HCT116 (cell line): ENCODE measurements around the gene RNASE9. TPM values are rescaled to one million over a fixed set of nuclear protein-coding genes. Genes with fewer than 3 reads are reported as not detected.

Experiments
- ATAC-seq: fragments of 200-7000 bp; cut with Tn5 transposase; 2 replicates; pipeline ENCODE4 v1.9.1; 2020; ENCODE audit warnings: mild to moderate bottlenecking, moderate library complexity
- BruUV-seq: library from RNA; stranded (reverse); fragments of 400-500 nt; replicated peaks from 2 replicates; lab custom pipeline; 2021; lab: Mats Ljungman, UMichigan
- CTCF ChIA-PET: fragments of 300-600 bp; sonication (Branson Sonifier 250); formaldehyde crosslinking; loops from one replicate; lab custom pipeline; 2021; ENCODE audit warnings: antibody characterized with exemption; lab: Charles Lee
- POLR2A ChIA-PET: fragments of 300-600, 350-600 bp; sonication (Branson Sonifier 250); formaldehyde crosslinking; loops from one replicate; lab custom pipeline; 2021; ENCODE audit warnings: antibody characterized with exemption; lab: Charles Lee
- RAD21 ChIA-PET, 2 experiments: fragments of 300-600 bp; sonication (Branson Sonifier 250); formaldehyde crosslinking; loops; one replicate each; lab custom pipeline; 2023; ENCODE audit warnings: low total read pairs in 2 of 2; ENCODE audit not compliant: uncharacterized antibody in 2 of 2, unreplicated experiment in 2 of 2, low non-redundant PET in 1 of 2; lab: Charles Lee
- DNase-seq: peaks from one replicate; pipeline ENCODE4 v3.0.0-alpha.2; 2010; ENCODE audit warnings: low read depth, low spot score
- H2AFZ ChIP-seq: fragments of 200-600 bp; shearing (Covaris generic), sonication (generic); 2 replicates; pipeline ENCODE4 v1.6.1; 2017; ENCODE audit warnings: low read depth, mixed run types, mixed read lengths, antibody characterized with exemption, low read length; ENCODE audit not compliant: poor library complexity, severe bottlenecking
- H3K27ac ChIP-seq: 2 replicates; pipeline ENCODE4 v1.5.1; 2012; ENCODE audit warnings: low read depth, low read length
- H3K27me3 ChIP-seq: fragments of 200-600 bp; sonication (generic); 2 replicates; pipeline ENCODE4 v1.6.1; 2016; ENCODE audit warnings: mixed run types, low read length, mixed read lengths; ENCODE audit not compliant: insufficient read depth
- H3K36me3 ChIP-seq, 2 experiments: fragments of 200-500 bp in 1 of 2; fragments of 200-600 bp in 1 of 2; sonication (Bioruptor generic) in 1 of 2; sonication (generic) in 1 of 2; 2 replicates each; pipeline versions ENCODE4 v1.5.1 to v1.6.1; 2014 to 2016; ENCODE audit warnings: low read length in 2 of 2, inconsistent platforms in 1 of 2, mixed read lengths in 1 of 2, mixed run types in 1 of 2; ENCODE audit not compliant: insufficient read depth in 2 of 2, control insufficient read depth in 1 of 2
- H3K4me1 ChIP-seq, 2 experiments: fragments of 200-600 bp in 1 of 2; sonication (generic) in 1 of 2; 2 replicates each; pipeline versions ENCODE4 v1.5.1 to v1.6.1; 2012 to 2017; ENCODE audit warnings: low read length in 2 of 2, inconsistent platforms in 1 of 2, mild to moderate bottlenecking in 1 of 2, mixed read lengths in 1 of 2, mixed run types in 1 of 2, moderate library complexity in 1 of 2; ENCODE audit not compliant: insufficient read depth in 2 of 2, control insufficient read depth in 1 of 2
- H3K4me2 ChIP-seq: fragments of 200-600 bp; sonication (generic); 2 replicates; pipeline ENCODE4 v1.6.1; 2017; ENCODE audit warnings: mixed run types, low read length, mixed read lengths
- H3K4me3 ChIP-seq, 2 experiments: fragments of 200-600 bp in 1 of 2; sonication (generic) in 1 of 2; replicated peaks in 1 of 2; 2 replicates each; pipeline ENCODE4 v1.5.1; 2011 to 2016; ENCODE audit warnings: low read length in 2 of 2, control low read depth in 1 of 2, low read depth in 1 of 2, mild to moderate bottlenecking in 1 of 2, mixed read lengths in 1 of 2, mixed run types in 1 of 2
- H3K79me2 ChIP-seq: fragments of 200-600 bp; sonication (generic); 2 replicates; pipeline ENCODE4 v1.6.1; 2017; ENCODE audit warnings: mild to moderate bottlenecking, mixed run types, low read length, moderate library complexity, mixed read lengths; ENCODE audit not compliant: insufficient read depth
- H3K9ac ChIP-seq: fragments of 200-600 bp; sonication (generic); 2 replicates; pipeline ENCODE4 v1.6.1; 2016; ENCODE audit warnings: low read length, mixed read lengths
- H3K9me2 ChIP-seq: fragments of 200-600 bp; sonication (generic), shearing (Covaris generic); 2 replicates; pipeline ENCODE4 v1.6.1; 2017; ENCODE audit warnings: mixed run types, mild to moderate bottlenecking, moderate library complexity; ENCODE audit not compliant: insufficient read depth
- H3K9me3 ChIP-seq, 2 experiments: fragments of 200-500 bp in 1 of 2; fragments of 200-600 bp in 1 of 2; sonication (Bioruptor generic) in 1 of 2; sonication (generic) in 1 of 2; 2 replicates each; pipeline ENCODE4 v1.6.1; 2014 to 2017; ENCODE audit warnings: low read length in 2 of 2, mixed read lengths in 2 of 2, inconsistent platforms in 1 of 2, low read depth in 1 of 2, mild to moderate bottlenecking in 1 of 2, mixed run types in 1 of 2, moderate library complexity in 1 of 2; ENCODE audit not compliant: control insufficient read depth in 1 of 2, insufficient read depth in 1 of 2
- H4K20me1 ChIP-seq: fragments of 200-600 bp; sonication (generic), shearing (Covaris generic); 2 replicates; pipeline ENCODE4 v1.6.1; 2017; ENCODE audit warnings: mixed run types, mild to moderate bottlenecking, moderate library complexity; ENCODE audit not compliant: insufficient read depth
- CEBPB ChIP-seq: IDR thresholded peaks from 2 replicates; pipeline ENCODE4 v1.6.1; 2012; ENCODE audit warnings: low read depth
- ELF1 ChIP-seq: IDR thresholded peaks from 2 replicates; pipeline ENCODE4 v1.6.1; 2012; ENCODE audit warnings: low read depth, borderline replicate concordance
- EZH2 ChIP-seq: fragments of 200-600 bp; sonication (generic); IDR thresholded peaks from 2 replicates; pipeline ENCODE4 v1.6.1; 2017; ENCODE audit warnings: antibody characterized with exemption, mixed run types
- POLR2AphosphoS5 ChIP-seq: IDR thresholded peaks from 2 replicates; pipeline ENCODE4 v1.6.1; 2011; ENCODE audit warnings: mild to moderate bottlenecking, low read depth, low read length, moderate library complexity
- REST ChIP-seq: IDR thresholded peaks from 2 replicates; pipeline ENCODE4 v1.6.1; 2012; ENCODE audit warnings: low read depth
- ZNF274 ChIP-seq: fragments of 200-500 bp; sonication (Bioruptor generic); IDR thresholded peaks from 2 replicates; pipeline ENCODE4 v1.6.1; 2014; ENCODE audit warnings: mild to moderate bottlenecking, low read depth, low read length, inconsistent platforms
- intact Hi-C: fragments of 100-400 bp; cut with micrococcal nuclease; formaldehyde crosslinking; loops from 2 replicates; pipeline ENCODE4 v1.10.0; 2022
- total RNA-seq: library from RNA; stranded (reverse); gene quantifications from one replicate; pipeline ENCODE4 v1.2.1, GENCODE V29; 2021; ENCODE audit not compliant: unreplicated experiment

Gene RNASE9
- total RNA-seq, 1 experiment from 2014 or later, result not detected

DNA sequence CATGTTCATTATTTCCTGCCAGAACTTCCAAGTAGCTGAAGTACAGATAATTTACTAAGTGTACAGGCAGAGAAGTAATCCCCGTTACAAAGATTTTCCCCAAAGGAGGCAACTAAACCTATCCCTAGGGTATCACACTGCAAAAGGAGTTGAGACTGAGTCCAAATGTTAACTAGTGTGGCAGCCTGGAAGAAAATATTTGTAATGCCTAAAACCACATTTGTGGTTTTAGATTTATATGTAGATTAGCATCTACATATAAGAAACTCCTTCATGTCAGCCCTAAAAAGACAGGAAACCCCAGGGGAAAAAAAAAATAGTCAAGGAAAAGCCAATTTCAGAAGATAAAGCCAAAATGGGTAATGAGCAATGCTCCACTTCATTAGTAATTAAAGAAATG is 31.7 kb upstream of the RNASE9 start:
- CTCF ChIA-PET, result no interaction called here

More for the DNA sequence above, 31.7 kb upstream of the RNASE9 start:
- BruUV-seq, result no TSS peak
- ChIA-PET POLR2A (no interaction called here), RAD21 (no interaction called here)
- Histone ChIP-seq H3K79me2 (no peaks in the 10 kb centered on the region), H3K4me2 (no peak overlapping the region), H3K9me2 (no peaks in the 10 kb centered on the region), H3K27ac (no peak overlapping the region), H4K20me1 (no peaks in the 10 kb centered on the region), H3K4me3 (no peak overlapping the region), H3K27me3 (peaks cover 14% of the 10 kb centered on the region; the same call in 1 of the 2 replicates), H3K9ac (no peak overlapping the region), H2AFZ (no peak overlapping the region), H3K9me3 (no peaks in the 10 kb centered on the region), H3K36me3 (no peaks in the 10 kb centered on the region), H3K4me1 (no peaks in the 10 kb centered on the region)
- TF ChIP-seq ZNF274 (no peak), ELF1 (no peak), EZH2 (no peak), REST (no peak), CEBPB (no peak), POLR2AphosphoS5 (no peak)
- DNase-seq, result no peak
- intact Hi-C loops, result no loop called here
- ATAC-seq, result no peak
